ENCODE results near the gene AKR7A2.

The AKR7A2 gene

DNA sequence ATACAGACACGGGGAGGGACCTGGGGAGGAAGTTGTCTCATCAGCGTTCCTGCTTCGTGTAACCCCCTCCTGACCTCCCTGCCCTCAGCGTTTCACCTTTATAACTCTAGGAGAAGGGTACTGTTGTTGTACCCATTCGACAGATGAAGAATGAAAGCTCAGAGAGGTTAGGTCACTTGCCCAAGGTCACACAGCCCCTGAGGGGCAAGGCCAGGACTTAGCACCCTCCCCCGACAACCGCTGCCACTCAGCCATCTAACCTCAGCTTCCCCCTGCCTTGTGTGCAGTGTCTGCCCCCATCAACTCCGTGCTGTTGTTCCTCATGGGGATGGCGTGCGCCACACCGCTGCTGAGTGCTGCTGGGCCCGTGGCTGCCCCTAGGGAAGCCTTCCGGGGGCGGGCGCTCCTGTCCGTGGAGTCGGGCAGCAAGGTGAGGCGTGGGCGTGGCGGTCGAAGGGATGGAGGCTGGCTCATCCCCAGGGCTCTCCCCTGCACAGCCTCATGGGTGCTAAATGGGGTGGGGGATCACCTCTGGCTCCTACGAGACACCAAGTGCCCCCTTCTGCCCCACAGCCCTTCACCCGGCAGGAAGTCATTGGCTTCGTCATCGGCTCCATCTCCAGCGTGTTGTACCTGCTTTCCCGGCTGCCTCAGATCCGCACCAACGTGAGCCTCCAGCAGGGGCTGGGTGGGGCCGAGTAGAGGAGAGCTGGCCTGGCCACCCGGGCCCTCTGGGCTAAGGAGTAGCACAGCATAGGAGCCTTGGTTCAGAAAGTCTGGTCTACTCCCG lies 14.2 kb upstream of the AKR7A2 start:
- DNase-seq (ENCODE audit: low spot score), result no peak

DNA sequence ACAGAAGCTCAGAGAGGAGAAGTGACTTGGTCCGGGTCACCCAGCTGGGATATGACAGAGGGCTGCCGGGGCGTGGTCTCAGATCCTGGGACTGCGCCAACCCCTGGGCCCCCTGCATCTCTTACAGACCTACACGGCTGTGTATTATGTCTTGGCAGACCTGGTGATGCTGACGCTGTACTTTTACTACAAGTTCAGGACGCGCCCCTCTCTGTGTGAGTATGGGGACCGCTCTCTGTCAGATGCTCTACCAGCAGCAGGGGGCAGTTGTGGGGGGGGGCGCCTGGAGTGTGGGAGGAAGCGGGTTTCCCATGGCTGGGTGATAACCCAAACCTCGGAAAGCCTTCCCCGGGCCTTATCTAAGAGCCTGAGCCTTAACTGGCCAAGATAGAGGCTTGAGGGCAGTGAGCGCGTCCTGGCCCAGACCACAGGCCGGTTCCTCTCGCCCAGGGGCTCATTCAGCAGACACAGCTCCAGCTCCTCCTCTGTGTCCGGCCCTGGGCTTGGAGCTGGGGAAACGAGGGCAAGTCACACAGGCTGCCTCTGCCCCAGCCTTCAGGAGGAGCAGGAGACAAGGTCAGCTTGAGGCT lies 13.5 kb upstream of the AKR7A2 start:
- DNase-seq (ENCODE audit: low spot score), result no peak

DNA sequence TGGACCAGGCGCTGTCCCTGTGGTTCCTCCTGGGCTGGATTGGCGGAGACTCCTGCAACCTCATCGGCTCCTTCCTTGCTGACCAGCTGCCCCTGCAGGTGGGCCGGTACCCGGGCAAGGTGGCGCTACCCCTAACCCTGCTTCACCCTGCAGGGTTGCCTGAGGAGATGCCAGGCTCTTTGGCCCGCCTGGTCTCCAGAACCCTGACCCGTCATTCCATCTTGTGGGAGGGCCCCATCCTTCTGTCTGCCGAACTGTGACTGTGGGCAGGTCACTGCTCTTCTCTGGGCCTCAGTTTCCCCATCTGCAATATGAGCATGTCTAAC lies 12.7 kb upstream of the AKR7A2 start:
- DNase-seq (ENCODE audit: low spot score), result no peak

DNA sequence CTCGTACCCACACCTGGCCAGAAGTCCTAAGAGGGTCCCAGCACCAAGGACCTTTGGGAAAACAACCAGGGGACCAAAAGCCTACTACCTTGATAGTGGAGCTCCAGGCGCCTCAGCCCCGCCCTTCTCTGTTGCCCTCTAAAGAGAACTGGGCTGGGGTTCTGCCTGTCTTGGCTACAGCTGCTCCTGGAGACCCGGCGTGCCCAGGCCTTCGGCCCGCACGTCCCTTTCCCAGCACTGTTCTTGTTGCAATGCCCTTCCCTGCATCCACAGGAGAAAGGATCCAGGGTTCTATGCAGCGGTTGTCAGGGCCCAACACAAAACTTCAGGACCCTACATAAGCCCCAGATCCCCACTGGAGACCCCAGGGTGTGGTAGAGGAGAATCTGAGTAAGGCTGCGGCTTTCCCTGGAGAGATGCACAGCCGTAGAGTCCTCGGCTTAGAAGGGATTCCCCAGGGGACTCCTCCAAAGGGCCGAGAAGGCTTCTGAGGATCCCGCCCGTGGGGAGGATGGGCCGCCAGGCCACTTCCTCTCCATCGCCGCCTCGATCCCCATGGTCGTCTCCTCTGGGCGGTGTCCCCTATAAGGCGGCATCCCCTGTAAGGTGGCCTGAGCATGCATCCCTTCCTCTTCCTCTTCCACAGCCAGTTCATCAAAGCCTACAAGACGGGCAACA lies 12.2 kb upstream of the AKR7A2 start:
- DNase-seq (ENCODE audit: low spot score), result no peak

DNA sequence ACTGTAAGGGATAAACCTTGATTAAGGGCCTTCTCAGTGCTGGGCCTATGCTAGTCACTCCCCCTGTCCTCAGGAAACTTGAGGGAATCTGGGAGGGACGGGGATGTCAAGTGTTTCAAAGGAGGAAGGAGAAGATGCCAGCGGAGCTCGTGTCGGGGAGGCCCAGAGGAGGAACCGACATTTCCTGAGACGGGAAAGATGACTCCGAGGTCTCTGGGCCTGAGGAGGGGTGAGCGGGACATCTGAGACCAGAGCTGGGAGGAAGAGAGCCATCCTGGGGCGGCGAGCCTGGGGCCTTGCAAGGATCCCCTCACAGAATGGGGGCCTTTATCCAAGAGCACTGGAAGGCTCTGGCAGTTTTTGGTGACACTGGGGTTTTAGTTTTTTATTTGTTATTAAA lies 10.5 kb upstream of the AKR7A2 start:
- no peak for DNase-seq (ENCODE audit: low spot score)

DNA sequence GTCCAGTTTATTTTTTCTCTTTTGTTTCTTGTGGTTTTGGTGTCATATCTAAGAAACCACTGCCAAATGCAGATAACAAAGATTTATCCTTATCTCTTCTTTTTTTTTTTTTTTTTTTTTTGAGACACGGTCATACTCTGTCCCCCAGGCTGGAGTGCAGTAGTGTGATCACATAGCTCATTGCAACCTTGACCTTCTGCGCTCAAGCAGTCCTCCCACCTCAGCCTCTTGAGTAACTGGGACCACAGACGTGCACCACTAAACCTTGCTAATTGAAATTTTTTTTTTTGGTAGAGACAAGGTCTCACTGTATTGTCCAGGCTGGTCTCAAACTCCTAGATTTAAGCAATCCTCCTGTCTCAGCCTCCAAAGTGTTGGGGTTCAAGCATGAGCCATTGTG lies 9.1 kb upstream of the AKR7A2 start:
- no peak for DNase-seq (ENCODE audit: low spot score)

DNA sequence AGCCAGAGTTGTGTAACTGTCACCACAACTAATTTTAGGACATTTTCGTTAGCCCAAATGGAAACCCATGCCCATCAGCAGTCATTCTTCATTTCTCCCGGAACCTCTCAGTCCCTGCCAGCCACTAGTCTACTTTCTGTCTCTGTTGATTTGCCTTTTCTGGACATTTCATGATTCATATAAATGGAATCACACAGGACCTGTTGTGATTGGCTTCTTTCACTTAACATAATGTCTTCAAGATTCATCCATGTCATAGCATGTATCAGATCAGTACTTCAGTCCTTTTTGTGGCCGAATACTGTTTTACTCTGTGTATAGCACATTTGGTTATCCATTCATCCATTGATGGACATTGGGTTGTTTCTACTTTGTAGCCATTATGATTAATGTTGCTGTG lies 7.3 kb upstream of the AKR7A2 start:
- DNase-seq (ENCODE audit: low spot score), result no peak

DNA sequence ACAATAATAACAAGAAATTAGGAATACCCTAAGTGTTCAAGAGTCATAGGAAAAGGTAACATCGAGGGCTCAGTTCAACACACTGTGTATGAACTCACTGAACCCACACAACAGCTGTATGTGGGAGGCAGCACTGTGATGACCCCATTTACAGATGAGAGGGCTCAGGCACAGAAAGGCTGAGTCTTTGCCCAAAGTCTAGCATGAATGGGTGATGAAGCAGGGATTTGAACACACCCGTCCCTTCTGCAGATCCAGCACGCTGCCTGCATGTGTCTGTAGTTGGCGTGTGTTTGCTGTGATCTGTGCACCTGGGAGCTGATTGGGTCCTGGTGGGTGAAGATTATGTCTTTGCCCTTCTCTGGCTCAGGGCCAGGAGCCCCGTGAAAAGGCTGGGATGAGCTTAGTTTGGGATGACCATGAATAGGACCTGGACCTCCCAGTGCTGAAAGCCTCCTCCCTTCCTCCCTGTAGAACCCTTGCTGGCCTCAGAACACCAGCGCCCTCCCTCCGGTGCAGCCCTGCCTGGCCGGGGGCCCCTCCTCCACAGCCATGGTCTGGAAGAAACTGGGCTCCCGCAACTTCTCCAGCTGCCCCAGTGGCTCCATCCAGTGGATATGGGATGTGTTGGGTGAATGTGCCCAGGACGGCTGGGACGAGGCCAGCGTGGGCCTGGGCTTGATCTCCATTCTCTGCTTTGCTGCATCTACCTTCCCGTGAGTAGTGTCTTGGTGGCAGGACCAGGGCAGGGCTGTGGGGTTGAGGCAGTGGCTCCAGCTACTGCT lies 5.4 kb upstream of the AKR7A2 start:
- DNase-seq (ENCODE audit: low spot score), result no peak

DNA sequence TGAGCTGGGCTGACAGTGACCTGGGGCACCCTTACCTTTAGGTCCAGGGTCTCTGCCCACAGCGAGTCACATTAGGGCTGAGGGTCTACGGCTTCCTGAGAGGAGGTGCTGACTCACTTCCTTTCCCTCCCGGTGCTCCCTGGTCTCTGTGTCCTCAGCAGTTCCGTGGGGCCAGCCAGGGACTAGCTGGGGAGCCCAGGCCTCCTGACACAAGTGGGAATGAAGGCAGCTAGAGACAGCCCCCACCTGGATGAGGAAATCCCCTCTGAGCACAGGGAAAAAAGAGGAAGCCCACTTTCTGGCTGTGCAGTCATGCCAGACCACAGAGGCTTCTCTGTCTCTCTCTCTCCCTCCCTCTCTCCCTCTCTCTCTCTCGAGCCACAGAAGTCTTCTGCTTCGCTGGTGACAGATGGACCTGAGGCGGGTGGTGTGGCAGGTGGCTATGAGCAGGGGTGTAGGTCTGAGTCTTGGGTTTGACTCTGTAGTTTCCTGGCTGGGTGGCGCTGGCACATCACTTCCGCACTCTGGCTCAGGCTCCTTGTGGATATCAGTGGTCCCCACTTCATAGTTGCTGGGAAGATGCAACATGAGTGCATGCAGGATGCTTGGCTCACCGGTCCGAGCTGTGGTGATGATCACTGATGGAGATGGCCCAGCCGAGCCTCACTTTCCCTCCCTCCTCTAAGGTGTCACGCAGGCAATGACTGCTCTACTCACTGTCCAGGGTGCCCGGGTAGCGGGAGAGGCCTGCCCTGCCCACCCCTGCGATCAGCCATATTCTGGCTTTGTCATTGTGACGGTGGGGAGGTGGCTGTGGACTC lies 3.6 kb upstream of the AKR7A2 start:
- DNase-seq (ENCODE audit: low spot score), result no peak

DNA sequence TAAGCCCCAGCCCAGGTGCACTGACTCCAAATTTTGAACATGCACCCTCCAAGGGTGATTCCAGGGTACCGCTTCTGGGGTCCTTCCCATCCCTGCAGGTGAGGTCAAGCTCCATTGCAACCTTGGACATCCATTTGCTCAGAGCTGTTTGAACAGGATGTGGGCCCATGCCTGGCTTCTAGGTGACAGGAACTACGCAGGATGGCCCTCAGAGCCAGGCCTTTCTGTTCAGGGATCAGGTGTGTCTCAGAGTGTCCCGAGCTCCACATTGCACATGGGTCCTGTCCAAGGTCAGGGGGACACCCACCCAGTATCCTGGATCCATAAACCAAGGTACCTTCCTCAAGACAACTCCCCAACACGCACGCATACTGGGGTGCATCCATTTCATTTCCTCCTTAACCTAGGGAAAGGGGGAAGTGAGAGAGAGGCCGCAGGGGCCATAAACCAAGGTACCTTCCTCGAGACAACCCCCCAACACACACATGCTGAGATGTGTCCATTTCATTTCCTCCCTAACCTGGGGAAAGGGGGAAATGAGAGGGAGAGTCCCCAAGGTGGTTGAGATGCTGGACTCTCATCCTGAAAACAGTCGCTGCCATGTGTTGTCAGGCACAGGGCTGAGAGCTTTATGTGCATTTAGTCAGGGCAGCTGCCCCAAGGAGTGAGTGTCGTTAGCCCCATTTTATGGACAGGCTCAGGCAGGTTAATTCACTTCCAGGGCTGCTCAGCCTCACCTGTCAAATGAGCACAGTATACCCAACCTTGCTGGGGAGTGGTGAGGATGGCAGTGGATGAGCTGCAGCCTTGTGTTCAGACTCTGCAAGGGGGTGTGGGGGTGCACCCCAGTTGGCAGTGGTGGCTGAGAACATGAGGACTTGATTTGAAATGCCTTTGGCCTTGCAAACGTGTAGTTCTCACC lies 2.3 kb upstream of the AKR7A2 start:
- DNase-seq (ENCODE audit: low spot score), result no peak

DNA sequence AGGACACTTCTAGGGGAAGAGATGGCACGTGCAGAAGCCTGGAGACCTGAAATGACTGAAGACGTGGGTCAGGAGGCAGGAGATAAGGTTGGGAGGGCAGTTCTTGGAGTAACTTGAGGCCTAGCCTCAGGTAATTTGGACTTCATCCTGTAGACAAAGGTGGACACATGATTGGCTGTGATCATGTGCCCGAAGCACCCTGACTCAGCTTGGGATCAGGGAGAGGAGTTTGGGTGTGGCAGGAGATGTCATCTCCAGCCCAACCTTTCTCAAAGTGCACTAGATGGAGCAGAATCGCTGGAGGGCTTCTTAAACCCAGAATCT lies 1.7 kb upstream of the AKR7A2 start:
- no peak for DNase-seq (ENCODE audit: low spot score)

DNA sequence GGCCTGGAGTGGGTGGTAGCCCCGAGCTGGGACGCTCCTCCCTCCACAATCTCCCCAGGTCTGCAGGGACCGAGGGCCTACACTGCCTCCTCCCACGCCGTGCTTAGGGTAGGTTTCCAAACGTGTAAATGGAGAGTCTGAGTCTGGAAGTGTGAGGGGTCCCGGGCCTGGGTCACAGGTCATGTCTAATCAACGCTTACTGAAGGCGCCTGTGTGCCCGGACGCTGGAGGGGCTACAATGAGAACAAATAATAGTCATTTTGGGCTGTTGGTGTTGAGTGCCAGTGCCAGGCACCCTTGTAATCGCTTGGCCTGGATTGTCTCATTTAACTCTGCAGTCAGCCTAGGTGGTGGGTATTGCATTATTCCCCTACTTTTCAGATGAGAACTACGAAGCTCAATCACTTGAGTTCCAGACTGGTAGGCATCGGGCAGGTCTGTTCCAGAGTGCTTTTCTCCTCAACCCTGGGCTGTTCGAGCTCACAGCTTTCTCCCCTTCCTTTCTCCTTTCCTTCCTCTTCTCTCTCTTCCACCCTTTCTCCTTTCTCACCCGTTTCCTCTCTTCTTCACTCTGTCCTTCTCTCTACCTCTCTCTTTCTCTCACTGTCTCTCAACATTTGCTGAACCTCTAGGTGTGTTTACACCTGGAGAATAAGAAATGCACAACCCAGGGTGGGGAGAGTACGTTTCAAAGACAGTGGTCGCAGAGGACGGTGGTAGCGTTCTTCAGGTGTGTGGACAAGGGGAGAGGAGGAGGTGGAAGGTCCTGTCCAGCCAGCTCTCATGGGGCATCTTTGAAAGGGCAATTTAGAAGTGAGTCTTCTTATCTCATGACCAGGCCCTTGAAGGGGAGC lies 1.1 kb upstream of the AKR7A2 start:
- no peak for DNase-seq (ENCODE audit: low spot score)

DNA sequence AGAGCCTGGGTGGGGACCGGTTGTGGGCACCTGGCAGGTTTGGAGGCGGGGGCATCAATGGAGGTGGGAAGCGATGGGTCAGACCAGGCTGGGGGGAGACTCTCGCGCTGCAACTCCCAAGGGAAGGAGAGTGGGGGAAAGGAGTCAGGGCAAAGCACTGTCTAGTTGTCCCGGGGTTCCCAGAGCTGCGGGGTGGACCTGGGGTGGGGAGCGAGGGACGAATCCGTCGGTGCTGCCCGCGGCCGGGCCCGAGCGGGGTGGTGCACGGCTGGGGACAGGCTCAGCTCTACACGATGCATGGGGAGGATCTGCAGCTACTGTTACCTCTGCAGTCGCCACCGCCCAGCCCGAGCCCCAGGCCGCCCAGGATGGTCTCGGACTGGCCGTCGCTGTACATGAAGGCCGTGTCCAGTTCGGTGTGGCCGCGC lies 427 bp downstream of the AKR7A2 start:
- DNase-seq (ENCODE audit: low spot score), result peak; percentile 20

DNA sequence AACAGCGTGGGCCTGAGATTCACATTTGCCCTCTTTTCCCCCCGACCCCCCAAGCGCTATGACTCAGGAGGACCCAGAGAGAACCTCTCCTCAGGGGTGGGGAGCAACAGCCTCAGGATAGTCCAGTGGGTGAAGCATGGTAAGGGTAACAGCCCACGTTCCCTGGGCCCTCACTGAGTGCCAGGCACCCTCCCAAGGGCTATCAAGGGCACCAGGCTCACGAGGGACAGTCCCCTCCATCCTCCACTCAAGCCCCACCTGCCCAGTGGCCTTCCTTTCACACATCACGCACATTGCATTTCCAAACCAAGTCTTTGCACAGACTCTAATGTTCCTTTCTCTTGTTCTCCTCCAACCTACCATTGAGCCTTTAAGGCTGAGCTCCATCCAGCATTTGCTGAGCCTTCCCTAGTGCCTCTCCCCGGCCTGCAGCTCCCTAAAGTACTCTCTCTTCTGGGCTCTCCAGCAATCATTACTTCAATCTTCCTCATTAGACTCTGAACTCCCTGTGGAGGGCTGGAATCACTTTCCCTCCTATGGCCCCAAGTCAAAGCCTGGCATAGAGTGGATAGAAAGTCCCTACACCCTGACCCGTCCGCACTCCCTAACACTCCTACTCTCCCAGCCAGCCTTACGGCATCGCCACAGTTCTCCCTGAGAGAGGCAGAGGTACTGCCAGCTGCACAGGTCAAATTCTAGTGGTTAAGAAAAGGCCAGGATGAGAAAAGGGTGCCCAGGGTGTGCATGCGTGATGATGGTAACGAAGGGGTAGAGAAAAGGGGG lies 1.0 kb downstream of the AKR7A2 start:
- DNase-seq (ENCODE audit: low spot score), result peak; percentile 20

DNA sequence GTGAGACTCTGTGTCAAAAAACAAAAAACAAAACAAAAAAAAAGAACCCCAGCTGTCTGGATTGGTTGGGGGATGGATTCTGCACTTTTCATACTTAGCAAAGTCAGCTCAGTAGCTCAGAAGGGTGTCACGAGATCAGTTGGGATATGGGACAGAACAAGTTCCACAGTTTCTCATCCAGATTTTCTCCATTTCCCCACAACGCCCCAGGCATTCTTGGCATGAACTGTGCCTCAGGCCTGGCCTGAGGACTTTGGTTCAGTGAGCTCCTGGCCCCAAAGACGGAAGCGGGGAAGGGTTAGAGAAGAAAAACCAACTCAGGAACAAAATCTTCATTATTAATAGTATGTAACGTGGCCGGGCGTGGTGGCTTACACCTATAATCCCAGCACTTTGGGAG lies 1.9 kb downstream of the AKR7A2 start:
- DNase-seq (ENCODE audit: low spot score), result no peak

DNA sequence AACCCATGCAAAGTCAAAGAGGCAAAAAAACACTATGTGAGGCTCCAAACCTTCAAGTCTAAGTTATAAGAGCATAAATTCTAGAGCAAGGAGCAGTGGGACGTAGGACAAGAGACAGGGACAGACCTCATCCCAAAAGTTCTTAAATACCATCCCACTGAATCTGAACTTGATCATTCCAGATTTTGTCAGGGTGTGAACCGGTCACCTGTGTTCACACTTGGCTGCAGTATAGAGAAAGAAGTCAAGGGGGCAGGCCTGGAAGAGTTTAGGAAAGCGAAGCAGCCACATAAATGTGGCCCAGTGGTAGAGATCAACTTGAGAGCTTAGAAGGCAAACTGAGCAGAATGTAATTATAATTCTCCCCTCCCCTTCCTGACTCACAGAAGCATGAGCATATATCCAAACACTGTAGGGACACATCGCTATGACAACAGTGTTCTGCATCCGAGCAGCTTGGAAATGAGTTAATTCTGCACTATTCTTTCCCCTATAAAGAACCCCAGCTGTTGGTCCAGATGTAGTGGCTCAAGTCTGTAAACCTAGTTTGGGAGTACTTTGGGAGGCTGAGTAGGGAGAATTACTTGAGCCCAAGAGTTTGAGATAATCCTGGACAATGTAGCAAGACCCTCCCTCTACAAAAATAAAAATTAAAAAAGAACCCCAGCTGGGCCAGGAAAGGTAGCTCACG lies 2.7 kb downstream of the AKR7A2 start:
- no peak for DNase-seq (ENCODE audit: low spot score)

DNA sequence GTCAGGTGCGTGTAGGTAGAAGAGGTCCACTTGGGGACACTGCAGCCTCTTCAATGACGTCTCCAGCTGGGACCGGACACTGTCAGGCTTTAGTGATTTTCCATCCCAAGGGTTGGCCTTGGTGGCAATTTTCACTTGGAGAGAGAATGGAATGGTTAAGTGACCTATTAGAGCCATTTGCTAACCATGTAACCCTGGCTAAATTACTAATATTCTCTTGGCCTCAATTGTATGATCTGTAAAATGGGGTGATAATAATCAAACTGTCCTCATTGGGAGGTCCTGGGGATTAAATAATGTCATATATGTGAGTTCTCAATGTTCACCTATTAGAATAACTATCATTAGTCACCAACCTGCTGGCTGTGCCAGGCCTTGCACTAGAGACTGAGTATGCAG lies 3.4 kb downstream of the AKR7A2 start:
- DNase-seq (ENCODE audit: low spot score), result no peak
